GM23248 (cell line): ENCODE results near the gene KCNAB1. TPM values are rescaled to one million over a fixed set of nuclear protein-coding genes. Genes with fewer than 3 reads are reported as not detected.

ENCODE experiments used
- DNase-seq: peaks from one replicate; pipeline ENCODE4 v3.0.0-alpha.2; 2015
- H2AFZ ChIP-seq: fragments of 200-600 bp; sonication (generic); 2 replicates; pipeline ENCODE4 v1.6.1; 2016; ENCODE audit warnings: antibody characterized with exemption
- H3F3A ChIP-seq: fragments of 200-600 bp; sonication (generic); 2 replicates; pipeline ENCODE4 v1.6.1; 2016; ENCODE audit warnings: mild to moderate bottlenecking, antibody characterized with exemption, mixed run types; ENCODE audit not compliant: insufficient read depth
- H3K27ac ChIP-seq: fragments of 200-600 bp; sonication (generic); 2 replicates; pipeline ENCODE4 v1.5.1; 2016; ENCODE audit warnings: mild to moderate bottlenecking
- H3K27me3 ChIP-seq: fragments of 200-600 bp; sonication (generic); replicated peaks from 2 replicates; pipeline ENCODE4 v1.6.1; 2016; ENCODE audit warnings: mild to moderate bottlenecking; ENCODE audit not compliant: insufficient read depth
- H3K36me3 ChIP-seq: fragments of 200-600 bp; sonication (generic); 2 replicates; pipeline ENCODE4 v1.6.1; 2016; ENCODE audit warnings: low read depth, mild to moderate bottlenecking
- H3K4me1 ChIP-seq: fragments of 200-600 bp; sonication (generic); 2 replicates; pipeline ENCODE4 v1.6.1; 2016; ENCODE audit warnings: mild to moderate bottlenecking; ENCODE audit not compliant: insufficient read depth
- H3K4me2 ChIP-seq: fragments of 200-600 bp; sonication (generic); one replicate; pipeline ENCODE4 v1.6.1; 2016; ENCODE audit warnings: mild to moderate bottlenecking; ENCODE audit not compliant: unreplicated experiment
- H3K4me3 ChIP-seq: fragments of 200-600 bp; sonication (generic); 2 replicates; pipeline ENCODE4 v1.5.1; 2016; ENCODE audit warnings: mild to moderate bottlenecking
- H3K79me2 ChIP-seq: fragments of 200-600 bp; sonication (generic); 2 replicates; pipeline ENCODE4 v1.6.1; 2016; ENCODE audit warnings: mild to moderate bottlenecking; ENCODE audit not compliant: insufficient read depth
- H3K9ac ChIP-seq: fragments of 200-600 bp; sonication (generic); 2 replicates; pipeline ENCODE4 v1.6.1; 2016; ENCODE audit warnings: mild to moderate bottlenecking
- H3K9me2 ChIP-seq: fragments of 200-600 bp; sonication (generic); 2 replicates; pipeline ENCODE4 v1.6.1; 2016; ENCODE audit warnings: mixed run types, mild to moderate bottlenecking, moderate library complexity; ENCODE audit not compliant: insufficient read depth
- H3K9me3 ChIP-seq: fragments of 200-600 bp; sonication (generic); one replicate; pipeline ENCODE4 v1.6.1; 2017; ENCODE audit warnings: low read depth
- H4K20me1 ChIP-seq: fragments of 200-600 bp; sonication (generic); 2 replicates; pipeline ENCODE4 v1.6.0; 2016; ENCODE audit not compliant: insufficient read depth
- EZH2 ChIP-seq: fragments of 200-600 bp; sonication (generic); IDR thresholded peaks from 2 replicates; pipeline ENCODE4 v1.6.1; 2018; ENCODE audit warnings: antibody characterized with exemption, mild to moderate bottlenecking; ENCODE audit not compliant: insufficient read depth, poor library complexity, severe bottlenecking
- EZH2phosphoT487 ChIP-seq: fragments of 200-600 bp; sonication (generic); IDR thresholded peaks from 2 replicates; pipeline ENCODE4 v1.6.1; 2018; ENCODE audit warnings: antibody characterized with exemption, moderate library complexity, mild to moderate bottlenecking, low read depth; ENCODE audit not compliant: insufficient read depth
- WGBS, 2 experiments: methylation state at CpG; one replicate each; pipeline ENCODE4 v1.1.6; 2015 to 2017; ENCODE audit warnings: low lambda C conversion rate in 2 of 2, low coverage in 1 of 2; ENCODE audit errors: missing lambda C conversion rate in 2 of 2; 5-methylcytosine and 5-hydroxymethylcytosine counted together
- in situ Hi-C: fragments of 300-500 bp; cut with MboI; formaldehyde crosslinking; loops from 2 replicates; pipeline ENCODE4 v1.15.0; 2020
- polyA plus RNA-seq: library from polyadenylated mRNA; unstranded; fragments of >200 nt; fragmentation: Nextera tagmentation; extraction: Ambion mirVana; gene quantifications from 2 replicates; pipeline ENCODE4 v1.2.1, GENCODE V29; 2016
- total RNA-seq: library from RNA; depleted of rRNA; stranded (reverse); fragments of >200 nt; shearing (Covaris generic); gene quantifications from 2 replicates; pipeline ENCODE4 v1.2.3, GENCODE V29; 2014

Gene KCNAB1
- total and polyA plus RNA-seq, 2 experiments from 2014 or later: 1.1 TPM; not detected in 1

GRCh38 chr3:156516961-156517360 is 396.6 kb downstream of the KCNAB1 start:
- Histone ChIP-seq H3K36me3 (no peaks in the 10 kb centered on the region), H3K9ac (no peak overlapping the region), H2AFZ (no peak overlapping the region), H3F3A (peaks cover 25% of the 10 kb centered on the region; the same call in 1 of the 2 replicates), H3K9me3 (no peaks in the 10 kb centered on the region), H3K4me2 (no peak overlapping the region), H4K20me1 (no peaks in the 10 kb centered on the region), H3K27ac (no peak overlapping the region; the same call in 1 of the 2 replicates), H3K79me2 (no peaks in the 10 kb centered on the region), H3K4me3 (no peak overlapping the region), H3K27me3 (no peaks in the 10 kb centered on the region), H3K9me2 (no peaks in the 10 kb centered on the region), H3K4me1 (peaks cover 28% of the 10 kb centered on the region)
- TF ChIP-seq EZH2 (no peak), EZH2phosphoT487 (no peak)
- WGBS, 2 experiments: 74 to 81% methylated on average over 1 of the region's 1 CpG
- in situ Hi-C loops: no loop called here
- DNase-seq: peak; percentile 30

GRCh38 chr3:156518726-156519125 is 398.3 kb downstream of the KCNAB1 start:
- H3K9ac ChIP-seq: no peak overlapping the region
- H3K27ac ChIP-seq: no peak overlapping the region
- no peak overlapping the region for H3K4me2 ChIP-seq
- H3K27me3 ChIP-seq: no peaks in the 10 kb centered on the region
- H3K9me2 ChIP-seq: no peaks in the 10 kb centered on the region
- no peaks in the 10 kb centered on the region for H4K20me1 ChIP-seq
- H3K4me1 ChIP-seq: peaks cover 28% of the 10 kb centered on the region
- H3K36me3 ChIP-seq: no peaks in the 10 kb centered on the region
- H3F3A ChIP-seq: peaks cover 21% of the 10 kb centered on the region; the same call in 1 of the 2 replicates
- in situ Hi-C loops: no loop called here
- DNase-seq: peak; percentile 79
- H3K9me3 ChIP-seq: no peaks in the 10 kb centered on the region
- no peak overlapping the region for H2AFZ ChIP-seq
- no peaks in the 10 kb centered on the region for H3K79me2 ChIP-seq
- TF ChIP-seq EZH2 (no peak), EZH2phosphoT487 (no peak)
- H3K4me3 ChIP-seq: no peak overlapping the region

- H2AFZ ChIP-seq: no peak overlapping the region
- H3K4me2 ChIP-seq: no peak overlapping the region
- no peak overlapping the region for H3K9ac ChIP-seq
- H3K9me2 ChIP-seq: no peaks in the 10 kb centered on the region
- no peak for DNase-seq
- WGBS, 2 experiments: 93 to 94% methylated on average over 1 of the region's 1 CpG
- no peaks in the 10 kb centered on the region for H3K36me3 ChIP-seq
- H3F3A ChIP-seq: peaks cover 21% of the 10 kb centered on the region; the same call in 1 of the 2 replicates
- H4K20me1 ChIP-seq: no peaks in the 10 kb centered on the region
- TF ChIP-seq EZH2phosphoT487 (no peak), EZH2 (no peak)
- peaks cover 28% of the 10 kb centered on the region for H3K4me1 ChIP-seq
- no peaks in the 10 kb centered on the region for H3K27me3 ChIP-seq
- in situ Hi-C loops: loop anchor here (5.0 kb wide), 1 partner anchor 357 kb away; no protein-coding TSS in a partner anchor
- H3K4me3 ChIP-seq: no peak overlapping the region
- no peak overlapping the region for H3K27ac ChIP-seq
- no peaks in the 10 kb centered on the region for H3K79me2 ChIP-seq
- no peaks in the 10 kb centered on the region for H3K9me3 ChIP-seq
These were observed 399.4 kb downstream of the KCNAB1 start for GRCh38 chr3:156519758-156520162.

- Histone ChIP-seq H3K9me2 (no peaks in the 10 kb centered on the region), H4K20me1 (no peaks in the 10 kb centered on the region), H3K79me2 (no peaks in the 10 kb centered on the region), H3K9ac (no peak overlapping the region), H3K4me3 (no peak overlapping the region), H3K27me3 (no peaks in the 10 kb centered on the region), H3K9me3 (no peaks in the 10 kb centered on the region), H3F3A (peaks cover 10% of the 10 kb centered on the region; the same call in 1 of the 2 replicates), H2AFZ (no peak overlapping the region), H3K36me3 (no peaks in the 10 kb centered on the region), H3K4me1 (peaks cover 16% of the 10 kb centered on the region), H3K27ac (no peak overlapping the region), H3K4me2 (no peak overlapping the region)
- in situ Hi-C loops: loop anchor here (5.0 kb wide), 1 partner anchor 360 kb away; no protein-coding TSS in a partner anchor
- DNase-seq: no peak
- TF ChIP-seq EZH2phosphoT487 (no peak), EZH2 (no peak)
- 95 to 99% methylated on average over 4 of the region's 4 CpGs for WGBS, 2 experiments
These were observed 402.3 kb downstream of the KCNAB1 start for GRCh38 chr3:156522673-156523072.

GRCh38 chr3:156525808-156526207 is 405.4 kb downstream of the KCNAB1 start:
- TF ChIP-seq EZH2 (no peak), EZH2phosphoT487 (no peak)
- Histone ChIP-seq H3K27me3 (no peaks in the 10 kb centered on the region), H2AFZ (no peak overlapping the region), H3K36me3 (no peaks in the 10 kb centered on the region), H3K4me1 (no peaks in the 10 kb centered on the region), H3K4me2 (no peak overlapping the region), H3K9me3 (no peaks in the 10 kb centered on the region), H3K9me2 (no peaks in the 10 kb centered on the region), H3K9ac (no peak overlapping the region), H4K20me1 (no peaks in the 10 kb centered on the region), H3K27ac (no peak overlapping the region), H3F3A (no peaks in the 10 kb centered on the region), H3K4me3 (no peak overlapping the region), H3K79me2 (no peaks in the 10 kb centered on the region)
- in situ Hi-C loops: loop anchor here (25.0 kb wide), 1 partner anchor 561 kb away; no protein-coding TSS in a partner anchor
- 96 to 97% methylated on average over 1 of the region's 1 CpG for WGBS, 2 experiments
- no peak for DNase-seq
